SHP77 (cell line): ENCODE measurements around the gene COPZ2.
"Not testable (repeated sequence)": the region's sequence is repeated elsewhere in the genome, so short reads cannot be mapped to it uniquely, and the experiment has no call there.

Experiments used
- DNase-seq, 2 experiments: peaks; one replicate each; lab custom pipeline; 2025; lab: John Stamatoyannopoulos, UW

The COPZ2 gene

DNA sequence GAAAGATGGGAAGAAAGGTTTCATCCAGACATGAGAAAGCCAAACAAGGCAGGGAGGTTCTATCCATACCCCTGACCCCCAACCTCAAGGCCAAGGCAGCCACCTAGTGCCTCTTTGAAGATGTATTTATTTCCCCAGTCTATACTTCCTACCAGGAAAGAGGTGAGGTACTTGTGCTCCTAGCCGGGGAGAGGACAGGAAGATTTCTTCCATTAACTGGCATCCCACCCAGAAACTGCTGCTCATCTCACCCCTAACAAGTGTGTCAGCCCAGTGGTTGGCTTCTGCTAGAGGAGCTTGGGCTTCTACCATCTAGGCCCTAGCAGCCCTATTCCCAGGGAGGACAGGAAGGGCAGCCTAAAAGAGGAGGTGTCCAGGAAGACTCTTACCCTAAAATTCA lies 8.9 kb downstream of the COPZ2 start:
- DNase-seq = no peak

- DNase-seq = no peak
Measured at GRCh38 chr17:48027322-48027981, 10.1 kb downstream of the COPZ2 start.

DNA sequence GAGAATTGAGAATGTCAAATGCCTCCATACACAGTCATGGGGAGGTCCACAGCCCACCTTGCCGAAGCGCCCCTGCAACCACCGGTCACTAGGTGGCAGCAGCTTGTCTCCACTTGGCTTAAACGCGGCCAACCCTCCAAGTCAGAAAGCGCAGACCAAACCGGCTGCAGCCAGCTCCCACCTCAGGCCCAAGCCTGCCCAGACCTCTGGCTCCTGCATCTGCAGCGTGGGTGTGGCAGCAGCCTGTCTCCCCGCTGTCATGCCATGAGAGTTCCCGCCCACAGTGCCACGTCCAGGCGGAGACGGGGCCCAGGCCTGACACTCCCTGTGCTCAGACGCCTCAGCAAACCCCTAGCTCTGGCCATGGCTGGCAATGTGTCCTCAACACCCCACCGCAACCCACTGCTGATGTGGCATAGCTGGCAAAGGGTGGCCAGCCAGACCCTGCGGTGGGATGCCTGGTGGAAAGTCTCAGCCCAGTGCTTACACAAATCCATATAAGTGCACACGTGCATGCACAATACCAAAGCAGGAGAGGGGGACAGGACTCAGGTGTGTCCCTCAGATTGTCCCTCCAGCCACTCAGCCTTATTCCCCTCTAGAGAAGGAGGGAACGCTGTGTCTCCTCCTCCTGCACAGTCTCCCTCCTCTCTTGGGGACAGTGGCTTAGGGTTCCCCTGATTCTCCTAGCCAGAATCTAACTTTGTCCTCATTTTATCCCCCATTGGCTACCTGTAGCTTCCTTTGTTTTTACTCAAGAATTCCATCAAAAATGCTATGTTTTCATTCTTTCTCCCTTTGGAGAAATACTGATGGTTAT lies 10.9 kb downstream of the COPZ2 start:
- peak; percentile 94 to 97 for DNase-seq

DNA sequence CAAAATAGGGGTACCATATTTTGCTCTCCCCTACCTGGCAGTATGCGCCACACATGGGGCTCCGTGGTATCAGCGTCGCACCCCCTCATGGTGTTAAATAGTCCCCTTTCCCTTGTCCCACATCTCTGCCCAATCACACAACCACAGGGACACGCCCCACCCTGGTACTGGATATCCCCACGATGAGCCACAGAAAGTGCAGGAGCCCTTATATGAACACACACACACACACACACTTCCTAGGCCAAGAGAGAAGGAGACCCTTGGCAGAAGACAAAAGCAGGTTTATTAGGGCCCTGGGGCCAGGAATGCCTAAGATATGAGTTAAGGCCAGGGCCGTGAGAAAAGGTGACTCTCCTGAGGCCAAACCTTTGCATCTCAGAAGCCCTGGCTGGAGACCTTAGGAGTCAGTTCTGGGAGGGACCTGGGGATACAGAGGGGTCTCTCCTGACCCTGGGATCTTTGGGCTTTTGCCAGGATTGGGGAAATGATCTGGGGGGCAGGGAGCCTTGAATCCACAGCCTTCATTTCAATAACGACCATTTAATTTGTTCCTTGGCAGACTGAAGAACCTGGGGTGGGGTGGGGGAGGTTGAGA lies 11.6 kb downstream of the COPZ2 start:
- no peak for DNase-seq

- peak; percentile 96 to 98 for DNase-seq
Measured at GRCh38 chr17:48025040-48025903, 12.3 kb downstream of the COPZ2 start.

DNA sequence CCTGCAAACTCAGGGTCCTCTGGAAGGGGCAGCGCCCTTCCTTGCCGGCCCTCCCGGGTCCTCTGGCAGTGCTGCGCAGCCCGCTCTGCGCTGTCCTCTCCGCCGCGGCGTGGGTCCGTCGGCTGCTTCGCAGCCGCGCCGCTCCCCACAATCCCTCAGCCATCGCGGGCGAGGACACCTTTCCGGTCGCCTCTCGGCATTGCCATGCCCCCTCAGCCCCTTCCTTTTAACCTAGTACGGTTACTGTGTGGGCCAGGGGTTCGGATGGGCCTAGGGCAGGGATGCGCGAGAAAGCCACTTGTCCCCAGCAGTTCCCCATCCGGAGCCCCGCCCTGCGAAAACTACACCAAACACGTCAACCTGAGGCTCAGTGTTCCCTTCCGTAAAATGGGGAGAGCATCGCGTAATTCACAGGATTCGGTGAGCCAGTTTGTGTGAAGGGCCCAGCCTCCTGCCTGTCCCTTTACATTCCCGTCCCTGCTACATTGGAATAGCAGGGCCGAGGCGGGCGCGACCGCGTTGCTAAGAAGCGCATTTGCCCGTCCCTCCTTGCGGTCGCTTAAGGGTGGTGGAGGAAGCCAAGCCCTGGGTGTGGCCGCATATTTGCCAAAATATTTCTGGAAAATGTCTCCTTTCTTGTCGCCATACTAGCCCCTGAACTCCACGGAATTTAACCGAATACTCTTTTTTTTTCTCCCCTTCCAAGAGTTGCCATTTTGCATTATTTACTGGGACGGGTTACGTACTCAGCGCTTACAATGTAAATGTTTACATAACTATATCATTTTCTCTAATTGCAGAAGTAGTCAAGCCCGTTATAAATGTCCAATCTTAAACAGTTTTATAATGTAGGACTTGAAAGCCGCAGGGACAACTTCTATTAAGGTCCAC lies 13.2 kb downstream of the COPZ2 start:
- DNase-seq = peak; percentile 27 to 41

DNA sequence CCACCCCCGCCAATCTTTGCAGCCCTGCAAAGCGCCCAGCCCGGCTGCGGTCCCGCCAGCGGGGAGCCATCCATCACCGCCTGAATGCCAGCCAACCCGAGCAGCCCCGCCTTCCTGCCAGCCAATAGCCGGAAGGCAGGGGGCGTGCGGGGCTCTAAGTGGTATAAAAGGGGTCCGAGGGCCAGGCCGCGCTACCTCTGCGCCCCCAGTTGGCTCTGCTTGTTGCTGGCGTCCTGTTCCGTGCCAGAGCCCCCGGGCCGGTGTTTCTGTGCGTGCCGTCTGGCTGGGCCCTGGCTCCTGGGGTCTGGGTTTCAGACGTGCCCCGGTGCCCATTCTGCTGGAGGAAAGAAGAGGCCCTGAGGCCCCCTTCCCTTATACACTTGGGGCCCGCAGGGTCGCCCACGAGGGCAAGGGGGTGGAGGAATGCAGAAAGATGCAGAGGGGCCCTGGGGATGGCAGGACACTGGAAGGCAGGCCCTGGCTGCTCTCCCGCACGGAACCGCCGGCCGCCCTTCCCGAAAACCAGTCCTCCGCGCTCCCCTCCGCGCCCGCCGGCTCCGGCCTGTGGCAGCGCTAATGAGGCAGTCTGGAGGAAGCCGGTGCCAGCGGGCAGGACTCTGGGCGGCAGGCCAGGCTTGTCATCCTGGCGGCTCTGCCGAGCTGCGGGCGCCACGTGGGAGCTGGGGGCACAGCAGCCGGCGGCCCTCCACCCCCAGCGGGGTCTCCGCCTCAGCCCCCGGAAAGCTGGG lies 14.0 kb downstream of the COPZ2 start:
- DNase-seq = peak; percentile 91 to 92

- DNase-seq = no peak
Measured at GRCh38 chr17:48022901-48023300, 14.7 kb downstream of the COPZ2 start.

DNA sequence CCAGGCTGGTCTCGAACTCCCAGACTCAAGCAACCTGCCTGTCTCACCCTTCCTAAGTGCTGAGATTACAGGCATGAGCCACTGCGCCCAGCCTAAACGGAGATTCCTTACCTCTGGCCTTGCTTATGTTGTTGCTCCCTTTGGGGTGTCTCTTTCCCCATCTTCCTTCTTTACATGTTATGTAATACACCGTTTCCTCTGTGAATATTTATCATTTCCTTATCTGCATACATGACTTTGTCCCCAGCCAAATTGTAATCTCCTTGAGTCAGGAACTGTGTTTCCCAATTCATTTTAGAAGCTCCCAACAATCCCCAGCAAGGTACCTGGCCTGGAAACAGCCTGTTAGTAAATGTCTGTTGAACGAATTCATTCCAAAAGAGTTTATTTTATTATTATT lies 15.7 kb downstream of the COPZ2 start:
- no peak for DNase-seq

DNA sequence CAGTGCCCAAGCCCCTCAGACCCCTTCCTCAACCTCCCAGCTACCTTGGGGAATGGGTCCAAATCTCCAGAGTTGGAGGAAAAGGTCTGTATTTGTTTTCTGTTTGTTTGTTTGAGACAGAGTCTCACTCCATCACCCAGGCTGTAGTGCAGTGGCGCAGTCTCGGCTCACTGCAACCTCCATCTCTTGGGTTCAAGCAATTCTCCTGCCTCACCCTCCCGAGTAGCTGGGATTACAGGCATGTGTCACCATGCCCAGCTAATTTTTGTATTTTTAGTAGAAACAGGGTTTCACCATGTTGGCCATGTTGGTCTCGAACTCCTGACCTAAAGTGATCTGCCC lies 19.8 kb downstream of the COPZ2 start:
- DNase-seq = not testable (repeated sequence)

- DNase-seq = no peak
Measured at GRCh38 chr17:48016112-48016511, 21.5 kb downstream of the COPZ2 start.

GRCh38 chr17:48014595-48015111 lies 22.9 kb downstream of the COPZ2 start:
- no peak for DNase-seq

DNA sequence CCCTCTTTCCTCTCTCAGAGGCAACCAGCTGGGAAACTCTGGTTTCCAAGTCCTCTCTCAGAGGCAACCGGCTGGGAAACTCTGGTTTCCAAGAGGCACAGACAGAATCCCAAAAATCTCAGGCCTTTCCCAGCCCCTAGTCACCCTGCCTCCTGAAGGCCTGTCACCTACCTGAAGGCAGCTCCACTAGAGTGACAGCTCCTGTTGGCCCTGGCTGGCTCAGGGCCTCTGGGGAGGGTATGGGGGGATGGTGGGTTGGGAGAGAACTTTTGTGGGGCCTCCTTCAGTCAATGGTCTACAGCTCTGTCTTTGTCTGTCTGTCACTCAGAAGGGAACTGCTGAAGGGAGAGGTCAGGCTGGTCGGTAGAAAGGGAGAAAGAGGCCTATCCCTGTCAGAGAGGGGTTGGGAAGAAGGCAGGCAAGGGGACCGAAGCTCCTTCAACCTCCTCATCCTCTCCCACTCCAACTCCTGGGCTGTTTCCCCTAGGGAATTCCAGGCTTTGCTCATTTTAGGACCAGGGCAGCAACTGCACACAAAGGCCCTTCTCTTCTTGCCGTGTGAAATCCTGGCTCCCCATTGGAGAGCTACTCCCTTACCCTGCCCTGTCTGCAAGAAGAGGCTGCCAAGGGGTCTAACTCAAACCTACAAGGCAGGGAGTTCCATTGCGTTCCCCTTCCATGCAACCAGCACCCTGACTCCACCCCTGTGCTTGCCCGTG lies 23.6 kb downstream of the COPZ2 start:
- DNase-seq = no peak

GRCh38 chr17:48012654-48013053 lies 24.9 kb downstream of the COPZ2 start:
- DNase-seq = no peak

DNA sequence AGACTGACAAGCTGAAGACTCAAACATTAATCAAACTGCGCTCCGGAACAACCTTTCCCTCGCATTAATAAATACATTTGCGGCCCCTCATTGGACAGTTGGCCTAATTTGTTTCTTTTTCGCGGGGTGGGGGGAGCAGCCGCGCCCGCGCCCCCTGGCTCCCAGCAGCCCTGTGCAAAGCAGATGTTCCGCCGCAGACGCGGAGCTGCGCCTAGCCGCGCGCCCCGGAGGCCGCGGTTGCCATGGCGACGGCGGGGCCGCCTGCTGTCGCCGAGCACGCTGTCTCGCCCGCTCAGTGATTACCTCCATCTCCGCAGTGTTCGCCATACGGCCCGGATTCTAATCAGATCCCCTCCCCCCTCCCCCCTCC lies 25.5 kb downstream of the COPZ2 start:
- DNase-seq = peak; percentile 53 to 89

GRCh38 chr17:48011405-48012150 lies 26.0 kb downstream of the COPZ2 start:
- peak; percentile 66 to 70 for DNase-seq

- no peak for DNase-seq
Measured at GRCh38 chr17:48010193-48010592, 27.4 kb downstream of the COPZ2 start.

- DNase-seq = no peak
Measured at GRCh38 chr17:48006936-48007709, 30.5 kb downstream of the COPZ2 start.
